Adrenal gland (tissue), 12 donors: ENCODE measurements around the gene ATP11B. TPM values are rescaled to one million over a fixed set of nuclear protein-coding genes. Genes with fewer than 3 reads are reported as not detected.

Source experiments
- DNase-seq, 7 donors: peaks; one replicate each; pipeline ENCODE4 v3.0.0-alpha.2; 2019 to 2020
- H3K27ac ChIP-seq, 5 donors: fragments of 200-600 bp; sonication (generic) in 4 of 5; 1 replicate in 3 of 5; 2 replicates in 2 of 5; pipeline versions ENCODE4 v1.5.1 to v1.8.0; 2016 to 2020; ENCODE audit warnings: mild to moderate bottlenecking in 1 of 5
- H3K27me3 ChIP-seq: fragments of 200-600 bp; 2 replicates; pipeline ENCODE4 v1.8.0; 2021
- H3K36me3 ChIP-seq, 2 donors: fragments of 200-600 bp; replicated peaks in 1 of 2; 1 replicate in 1 of 2; 2 replicates in 1 of 2; pipeline versions ENCODE4 v1.5.1 to v1.8.0; 2018 to 2022
- H3K4me1 ChIP-seq, 2 donors: fragments of 200-600 bp; replicated peaks in 1 of 2; 1 replicate in 1 of 2; 2 replicates in 1 of 2; pipeline versions ENCODE4 v1.5.1 to v1.8.0; 2018 to 2021
- H3K4me3 ChIP-seq, 4 donors: fragments of 200-600 bp; sonication (generic) in 3 of 4; one replicate each; pipeline ENCODE4 v1.5.1; 2016 to 2018
- H3K9me3 ChIP-seq, 3 donors: fragments of 200-600 bp; sonication (generic) in 1 of 3; replicated peaks in 1 of 3; 1 replicate in 2 of 3; 2 replicates in 1 of 3; pipeline versions ENCODE4 v1.5.1 to v1.8.0; 2016 to 2021
- POLR2A ChIP-seq, 2 donors: fragments of 450-650 bp; IDR thresholded peaks; one replicate each; pipeline ENCODE4 v1.6.1; 2017; ENCODE audit warnings: antibody characterized with exemption in 2 of 2, mild to moderate bottlenecking in 2 of 2, moderate library complexity in 1 of 2
- WGBS, 4 donors: extraction: QIAGEN DNeasy Blood & Tissue Kit in 2 of 4; methylation state at CpG; one replicate each; pipeline versions ENCODE4 v1.1.5 to v1.1.7; 2013 to 2017; 5-methylcytosine and 5-hydroxymethylcytosine counted together
- intact Hi-C, 2 donors: fragments of 100-400 bp; cut with DNase I; formaldehyde crosslinking; loops; one replicate each; pipeline versions ENCODE4 v1.14.1 to v1.15.0; 2022 to 2023
- polyA plus RNA-seq, 3 donors: library from polyadenylated mRNA; stranded (reverse); fragments of 200-250 nt in 2 of 3; fragments of 350-450 nt in 1 of 3; fragmentation: Illumina TruSeq in 1 of 3; extraction: RNeasy Lipid Tissue Mini Kit (QIAGEN cat#74804) in 1 of 3; gene quantifications; one replicate each; pipeline ENCODE4 v1.2.3, GENCODE V29; 2013 to 2014
- total RNA-seq, 9 donors: library from RNA; depleted of rRNA in 4 of 9; stranded (reverse); fragments of >200 nt in 4 of 9; fragments of 120-200 nt in 1 of 9; fragmentation: NEBNext Ultra II Directional in 1 of 9; extraction: Animal tissue kit (Norgen Biotek cat#: 25700) in 1 of 9; gene quantifications; one replicate each; pipeline versions ENCODE4 v1.1.0 to v1.2.4, GENCODE V29; 2013 to 2023
- TF ChIP-seq, protein P1 (sequence below), 6 experiments: fragments of 450-650 bp in 4 of 6; fragments of 200-600 bp in 2 of 6; sonication (generic) in 1 of 6; IDR thresholded peaks; 1 replicate in 5 of 6; 2 replicates in 1 of 6; pipeline versions ENCODE4 v1.5.1 to v1.8.0; 2016 to 2021; ENCODE audit warnings: antibody characterized with exemption in 6 of 6, mild to moderate bottlenecking in 2 of 6, moderate library complexity in 1 of 6
- donor health status: healthy with polysubstance abuse.
- donor health status: Bipolar disorder and iron deficiency.
- donor health status: DM: yes; HTN: yes; CAD: no.
- donor health status: DM: no; HTN: no; CAD: no.
- donor health status: DM: no; HTN: no; CAD: no.
- donor health status: DM: yes; HTN: yes; CAD: no.

Gene ATP11B
- total and polyA plus RNA-seq, 12 donors, result 2.9 to 45.1 (median 29.9) TPM

DNA sequence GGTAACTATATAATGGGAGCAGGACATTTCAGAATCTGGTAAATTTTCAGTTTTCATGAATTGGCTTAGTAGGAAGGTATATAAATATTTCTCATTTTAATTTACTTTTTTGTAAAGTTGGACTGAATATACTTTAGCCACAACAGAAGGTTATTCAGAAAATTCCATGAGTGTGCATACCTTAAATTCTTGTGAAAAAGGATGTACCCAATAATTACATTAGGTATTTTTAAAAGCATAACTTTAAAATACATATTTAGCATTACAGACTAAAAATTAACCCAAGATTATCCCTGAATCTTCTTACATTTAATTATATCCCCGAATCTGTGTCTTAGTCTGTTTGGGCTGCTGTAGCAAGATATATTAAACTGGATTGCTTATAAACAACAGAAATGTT, 24.9 kb upstream of the ATP11B start:
- no peaks in the 10 kb centered on the region for H3K9me3 ChIP-seq
- TF ChIP-seq POLR2A (IDR thresholded peaks at IDR 0.05), result no peak
- TF ChIP-seq, protein P1, sequence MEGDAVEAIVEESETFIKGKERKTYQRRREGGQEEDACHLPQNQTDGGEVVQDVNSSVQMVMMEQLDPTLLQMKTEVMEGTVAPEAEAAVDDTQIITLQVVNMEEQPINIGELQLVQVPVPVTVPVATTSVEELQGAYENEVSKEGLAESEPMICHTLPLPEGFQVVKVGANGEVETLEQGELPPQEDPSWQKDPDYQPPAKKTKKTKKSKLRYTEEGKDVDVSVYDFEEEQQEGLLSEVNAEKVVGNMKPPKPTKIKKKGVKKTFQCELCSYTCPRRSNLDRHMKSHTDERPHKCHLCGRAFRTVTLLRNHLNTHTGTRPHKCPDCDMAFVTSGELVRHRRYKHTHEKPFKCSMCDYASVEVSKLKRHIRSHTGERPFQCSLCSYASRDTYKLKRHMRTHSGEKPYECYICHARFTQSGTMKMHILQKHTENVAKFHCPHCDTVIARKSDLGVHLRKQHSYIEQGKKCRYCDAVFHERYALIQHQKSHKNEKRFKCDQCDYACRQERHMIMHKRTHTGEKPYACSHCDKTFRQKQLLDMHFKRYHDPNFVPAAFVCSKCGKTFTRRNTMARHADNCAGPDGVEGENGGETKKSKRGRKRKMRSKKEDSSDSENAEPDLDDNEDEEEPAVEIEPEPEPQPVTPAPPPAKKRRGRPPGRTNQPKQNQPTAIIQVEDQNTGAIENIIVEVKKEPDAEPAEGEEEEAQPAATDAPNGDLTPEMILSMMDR (IDR thresholded peaks at IDR 0.05), result no peak
- H3K4me3 ChIP-seq, result no peak overlapping the region
- DNase-seq, result no peak
- H3K27me3 ChIP-seq, result no peaks in the 10 kb centered on the region
- intact Hi-C loops, result no loop called here
- H3K36me3 ChIP-seq, result no peaks in the 10 kb centered on the region
- no peak overlapping the region for H3K27ac ChIP-seq
- H3K4me1 ChIP-seq, result no peaks in the 10 kb centered on the region
- 75 to 98% (median 85%) methylated on average over 1 of the region's 1 CpG for WGBS, 4 donors

GRCh38 chr3:182769673-182770072, 23.6 kb upstream of the ATP11B start:
- H3K36me3 ChIP-seq, result no peaks in the 10 kb centered on the region
- H3K27me3 ChIP-seq, result no peaks in the 10 kb centered on the region
- TF ChIP-seq POLR2A (IDR thresholded peaks at IDR 0.05), result no peak
- TF ChIP-seq, protein P1 (IDR thresholded peaks at IDR 0.05), result no peak
- intact Hi-C loops, result no loop called here
- no peak overlapping the region for H3K4me3 ChIP-seq
- no peak overlapping the region for H3K27ac ChIP-seq
- no peak for DNase-seq
- H3K9me3 ChIP-seq, result no peaks in the 10 kb centered on the region
- 64 to 86% (median 70%) methylated on average over 2 of the region's 2 CpGs for WGBS, 4 donors
- no peaks in the 10 kb centered on the region for H3K4me1 ChIP-seq

DNA sequence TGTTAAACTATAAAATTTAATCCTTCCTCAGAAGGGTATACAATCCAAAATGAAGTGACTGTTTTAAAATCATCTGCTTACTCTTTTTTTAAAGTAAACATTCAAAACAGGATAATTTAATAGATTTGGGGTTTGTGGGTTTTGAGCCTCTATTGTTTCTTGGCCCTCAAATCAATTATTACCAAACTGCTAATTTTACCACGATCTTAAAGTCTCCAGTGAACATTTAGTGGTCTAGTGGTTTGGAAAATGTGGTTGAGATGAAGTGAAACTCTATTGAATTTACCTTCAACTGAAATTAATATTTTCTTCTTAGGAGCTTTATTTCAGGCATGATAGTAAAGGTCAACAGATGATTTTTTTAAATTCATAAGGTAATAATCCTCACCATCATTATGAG, 11.2 kb upstream of the ATP11B start:
- H3K27ac ChIP-seq, result no peak overlapping the region
- no peaks in the 10 kb centered on the region for H3K36me3 ChIP-seq
- peaks cover 22% of the 10 kb centered on the region for H3K27me3 ChIP-seq
- 79 to 84% (median 83%) methylated on average over 1 of the region's 1 CpG for WGBS, 4 donors
- H3K9me3 ChIP-seq, result no peaks in the 10 kb centered on the region
- TF ChIP-seq, protein P1 (IDR thresholded peaks at IDR 0.05), result no peak
- no peak for TF ChIP-seq POLR2A (IDR thresholded peaks at IDR 0.05)
- no peak overlapping the region for H3K4me3 ChIP-seq
- intact Hi-C loops, result no loop called here
- no peaks in the 10 kb centered on the region for H3K4me1 ChIP-seq
- no peak for DNase-seq

GRCh38 chr3:182783106-182783505, 10.2 kb upstream of the ATP11B start:
- no peaks in the 10 kb centered on the region for H3K4me1 ChIP-seq
- H3K36me3 ChIP-seq, result no peaks in the 10 kb centered on the region
- DNase-seq, result no peak
- H3K9me3 ChIP-seq, result no peaks in the 10 kb centered on the region
- H3K27me3 ChIP-seq, result peaks cover 22% of the 10 kb centered on the region
- WGBS, 4 donors, result 81 to 97% (median 93%) methylated on average over 1 of the region's 1 CpG
- TF ChIP-seq, protein P1 (IDR thresholded peaks at IDR 0.05), result no peak
- TF ChIP-seq POLR2A (IDR thresholded peaks at IDR 0.05), result no peak
- no peak overlapping the region for H3K4me3 ChIP-seq
- no peak overlapping the region for H3K27ac ChIP-seq
- intact Hi-C loops, result no loop called here
